ENCODE results near the gene GALNT1. TPM values are rescaled to one million over a fixed set of nuclear protein-coding genes. Genes with fewer than 3 reads are reported as not detected.

The GALNT1 gene
- total RNA-seq, 2 donors from 2014 or later: 27.0 to 37.2 TPM

- Histone ChIP-seq H3K27me3 (no peaks in the 10 kb centered on the region), H3K4me3 (no peak overlapping the region), H3K9me3 (no peaks in the 10 kb centered on the region), H3K36me3 (replicated peaks in 1 of 2; ENCODE audit: insufficient read depth in 1 of 2, low read depth in 2 of 2) (no peaks in the 10 kb centered on the region), H3K27ac (no peak overlapping the region), H3K4me1 (no peaks in the 10 kb centered on the region)
- WGBS, 2 donors: 93 to 97% methylated on average over 2 of the region's 2 CpGs
- TF ChIP-seq CTCF (IDR thresholded peaks at IDR 0.05) (no peak), POLR2A (IDR thresholded peaks at IDR 0.05) (no peak)
- no peak for ATAC-seq
- intact Hi-C loops (cut with DNase I): no loop called here
- DNase-seq: no peak
Observed at GRCh38 chr18:35715139-35715538, 133.6 kb downstream of the GALNT1 start.

GRCh38 chr18:35716169-35716831, 134.8 kb downstream of the GALNT1 start:
- H3K27ac ChIP-seq: no peak overlapping the region
- no peak overlapping the region for H3K4me3 ChIP-seq
- H3K36me3 ChIP-seq (replicated peaks in 1 of 2; ENCODE audit: insufficient read depth in 1 of 2, low read depth in 2 of 2): no peaks in the 10 kb centered on the region
- no peak for TF ChIP-seq CTCF (IDR thresholded peaks at IDR 0.05)
- TF ChIP-seq POLR2A (IDR thresholded peaks at IDR 0.05): no peak
- no peaks in the 10 kb centered on the region for H3K27me3 ChIP-seq
- no peaks in the 10 kb centered on the region for H3K9me3 ChIP-seq
- DNase-seq: no peak
- no peaks in the 10 kb centered on the region for H3K4me1 ChIP-seq
- 58 to 74% methylated on average over 4 of the region's 4 CpGs for WGBS, 2 donors
- no peak for ATAC-seq
- intact Hi-C loops (cut with DNase I): no loop called here

DNA sequence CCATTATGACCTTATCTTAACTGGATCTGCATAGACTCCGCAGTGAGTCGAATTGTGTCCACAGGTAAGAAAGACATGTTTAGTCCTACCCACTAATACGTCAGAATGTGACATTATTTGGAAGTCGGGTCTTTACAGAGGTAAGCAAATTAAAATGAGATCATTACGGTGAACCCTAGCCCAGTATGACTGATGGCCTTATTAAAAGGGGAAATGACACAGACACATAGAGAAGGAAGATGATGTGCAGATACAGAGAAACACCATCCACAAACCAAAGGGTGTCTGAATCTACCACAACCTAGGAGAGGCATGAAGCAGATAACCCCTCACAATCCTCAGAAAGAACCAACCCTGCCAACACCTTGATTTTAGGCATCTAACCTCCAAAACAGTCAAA, 135.6 kb downstream of the GALNT1 start:
- Histone ChIP-seq H3K27me3 (no peaks in the 10 kb centered on the region), H3K27ac (no peak overlapping the region), H3K36me3 (replicated peaks in 1 of 2; ENCODE audit: insufficient read depth in 1 of 2, low read depth in 2 of 2) (no peaks in the 10 kb centered on the region), H3K4me1 (no peaks in the 10 kb centered on the region), H3K9me3 (no peaks in the 10 kb centered on the region), H3K4me3 (no peak overlapping the region)
- TF ChIP-seq CTCF (IDR thresholded peaks at IDR 0.05): no peak
- ATAC-seq: no peak
- no peak for DNase-seq
- intact Hi-C loops (cut with DNase I): no loop called here
- WGBS, 2 donors: 85 to 93% methylated on average over 5 of the region's 5 CpGs

DNA sequence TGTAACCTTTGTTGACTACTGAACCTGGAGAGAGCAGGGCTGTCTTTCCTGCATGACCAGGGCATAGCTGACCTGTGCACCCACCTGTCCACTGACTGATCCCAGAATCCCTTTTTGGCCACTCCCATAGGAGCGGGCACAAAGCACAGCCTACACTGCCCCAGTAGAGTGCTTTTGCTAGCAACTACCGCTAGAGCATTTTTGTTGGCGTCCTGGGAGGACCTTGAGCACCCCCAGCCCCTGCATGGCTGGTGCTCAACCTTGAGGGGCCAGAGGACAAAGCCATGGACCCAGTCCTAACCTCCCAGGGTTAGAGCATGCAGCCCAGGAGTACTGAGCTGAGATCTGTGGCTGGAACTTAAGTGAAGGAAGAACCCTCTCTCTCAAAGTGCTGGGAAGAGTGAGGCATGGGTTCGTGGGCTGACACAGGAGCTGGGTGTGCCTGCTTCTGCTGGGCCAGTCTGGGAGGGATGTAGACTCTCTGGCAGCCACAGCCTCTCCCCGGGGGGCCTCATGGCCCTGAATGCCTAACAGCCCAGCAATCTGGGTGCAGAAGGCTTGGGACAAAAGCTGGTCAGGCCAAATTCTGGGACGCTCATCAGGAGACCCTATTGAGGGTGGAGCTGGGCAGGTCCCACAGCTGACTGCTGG, 140.0 kb downstream of the GALNT1 start:
- intact Hi-C loops (cut with DNase I): no loop called here
- DNase-seq (no peak), ATAC-seq (no peak)
- no peak for TF ChIP-seq CTCF (IDR thresholded peaks at IDR 0.05)
- no peak for TF ChIP-seq POLR2A (IDR thresholded peaks at IDR 0.05)
- H3K27me3 ChIP-seq: no peaks in the 10 kb centered on the region
- H3K4me1 ChIP-seq: no peaks in the 10 kb centered on the region
- H3K9me3 ChIP-seq: no peaks in the 10 kb centered on the region
- 70 to 90% methylated on average over 2 to 6 of the region's 6 CpGs for WGBS, 2 donors
- H3K4me3 ChIP-seq: no peak overlapping the region
- no peak overlapping the region for H3K27ac ChIP-seq
- H3K36me3 ChIP-seq (replicated peaks in 1 of 2; ENCODE audit: insufficient read depth in 1 of 2, low read depth in 2 of 2): no peaks in the 10 kb centered on the region

GRCh38 chr18:35728676-35729075, 147.1 kb downstream of the GALNT1 start:
- DNase-seq: no peak
- Histone ChIP-seq H3K36me3 (replicated peaks in 1 of 2; ENCODE audit: insufficient read depth in 1 of 2, low read depth in 2 of 2) (no peaks in the 10 kb centered on the region), H3K27ac (no peak overlapping the region), H3K9me3 (no peaks in the 10 kb centered on the region), H3K27me3 (no peaks in the 10 kb centered on the region), H3K4me1 (no peaks in the 10 kb centered on the region), H3K4me3 (no peak overlapping the region)
- no peak for TF ChIP-seq CTCF (IDR thresholded peaks at IDR 0.05)
- no peak for TF ChIP-seq POLR2A (IDR thresholded peaks at IDR 0.05)
- intact Hi-C loops (cut with DNase I): no loop called here
- 51 to 66% methylated on average over 3 of the region's 3 CpGs for WGBS, 2 donors
- no peak for ATAC-seq
